WI38 (cell line): ENCODE results near the gene OSTM1.

Experiments used
- H3K4me3 ChIP-seq: 2 replicates; pipeline ENCODE4 v1.5.1; 2011; ENCODE audit warnings: low read depth, mild to moderate bottlenecking, control low read depth, low read length
- TF ChIP-seq, protein P1 (sequence below): IDR thresholded peaks from 2 replicates; pipeline ENCODE4 v1.5.1; 2012; ENCODE audit warnings: low read depth, mild to moderate bottlenecking, control low read depth, low read length

OSTM1 gene

GRCh38 chr6:108118810-108119768 lies 44.5 kb upstream of the OSTM1 start:
- 0 out of 2 replicates have a peak overlapping the region, but pooled peaks have one; percentile 12 for H3K4me3 ChIP-seq
- TF ChIP-seq, protein P1, sequence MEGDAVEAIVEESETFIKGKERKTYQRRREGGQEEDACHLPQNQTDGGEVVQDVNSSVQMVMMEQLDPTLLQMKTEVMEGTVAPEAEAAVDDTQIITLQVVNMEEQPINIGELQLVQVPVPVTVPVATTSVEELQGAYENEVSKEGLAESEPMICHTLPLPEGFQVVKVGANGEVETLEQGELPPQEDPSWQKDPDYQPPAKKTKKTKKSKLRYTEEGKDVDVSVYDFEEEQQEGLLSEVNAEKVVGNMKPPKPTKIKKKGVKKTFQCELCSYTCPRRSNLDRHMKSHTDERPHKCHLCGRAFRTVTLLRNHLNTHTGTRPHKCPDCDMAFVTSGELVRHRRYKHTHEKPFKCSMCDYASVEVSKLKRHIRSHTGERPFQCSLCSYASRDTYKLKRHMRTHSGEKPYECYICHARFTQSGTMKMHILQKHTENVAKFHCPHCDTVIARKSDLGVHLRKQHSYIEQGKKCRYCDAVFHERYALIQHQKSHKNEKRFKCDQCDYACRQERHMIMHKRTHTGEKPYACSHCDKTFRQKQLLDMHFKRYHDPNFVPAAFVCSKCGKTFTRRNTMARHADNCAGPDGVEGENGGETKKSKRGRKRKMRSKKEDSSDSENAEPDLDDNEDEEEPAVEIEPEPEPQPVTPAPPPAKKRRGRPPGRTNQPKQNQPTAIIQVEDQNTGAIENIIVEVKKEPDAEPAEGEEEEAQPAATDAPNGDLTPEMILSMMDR: no peak

DNA sequence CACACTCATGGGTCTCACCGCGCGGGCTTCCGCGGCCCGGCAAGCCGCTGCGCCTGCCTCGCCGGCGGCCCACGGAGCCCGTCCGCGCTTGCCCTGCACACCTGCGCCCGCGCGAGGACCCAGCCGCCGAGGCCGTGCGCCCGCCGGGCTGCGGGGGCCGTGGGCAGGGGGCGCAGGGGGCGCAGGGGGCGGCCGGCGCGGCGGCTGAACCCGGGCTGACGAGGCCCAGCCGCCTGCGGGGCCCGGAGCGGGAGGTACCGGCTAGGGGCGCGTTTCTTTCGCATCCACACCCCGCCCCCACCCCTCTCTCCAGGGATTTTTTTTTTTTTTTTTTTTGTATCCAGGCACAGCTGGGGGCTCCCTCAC lies 43.8 kb upstream of the OSTM1 start:
- TF ChIP-seq, protein P1: no peak
- peak overlapping the region; percentile 65 for H3K4me3 ChIP-seq

GRCh38 chr6:108117427-108118358 lies 43.2 kb upstream of the OSTM1 start:
- peak overlapping the region; percentile 65 for H3K4me3 ChIP-seq
- TF ChIP-seq, protein P1: no peak

GRCh38 chr6:108116546-108117426 lies 42.2 kb upstream of the OSTM1 start:
- TF ChIP-seq, protein P1: no peak
- no peak overlapping the region for H3K4me3 ChIP-seq

- TF ChIP-seq, protein P1: peak; percentile 26; the same call in 1 of the 2 replicates
- H3K4me3 ChIP-seq: no peak overlapping the region
These were observed 41.1 kb upstream of the OSTM1 start for GRCh38 chr6:108115598-108116058.

GRCh38 chr6:108114841-108115597 lies 40.5 kb upstream of the OSTM1 start:
- peak overlapping the region; percentile 40 for H3K4me3 ChIP-seq
- TF ChIP-seq, protein P1: no peak
